GM12878 (cell line): ENCODE data around the gene CHURC1. TPM values are rescaled to one million over a fixed set of nuclear protein-coding genes. Genes with fewer than 3 reads are reported as not detected.

ENCODE experiments used
- ATAC-seq: fragments of 200-7000 bp; cut with Tn5 transposase; 3 replicates; pipeline ENCODE4 v1.9.1; 2020; ENCODE audit warnings: mild to moderate bottlenecking, moderate library complexity
- BruUV-seq: library from RNA; stranded (reverse); fragments of 400-500 nt; replicated peaks from 2 replicates; lab custom pipeline; 2021; lab: Mats Ljungman, UMichigan
- CTCF ChIA-PET: fragments of 300-600 bp; sonication (Branson Sonifier 250); formaldehyde crosslinking; extraction: SDS; loops from one replicate; lab custom pipeline; 2021; ENCODE audit warnings: inconsistent platforms; lab: Yijun Ruan, JAX
- POLR2A ChIA-PET: fragments of 350-600 bp; formaldehyde crosslinking; extraction: SDS; loops from one replicate; lab custom pipeline; 2021; ENCODE audit warnings: inconsistent platforms; lab: Charles Lee
- RAD21 ChIA-PET: fragments of 300-600 bp; sonication (Branson Sonifier 250); formaldehyde crosslinking; loops from one replicate; lab custom pipeline; 2023; ENCODE audit warnings: antibody characterized with exemption; ENCODE audit not compliant: unreplicated experiment; lab: Charles Lee
- SMC1A ChIA-PET: fragments of 300-600 bp; sonication (Branson Sonifier 250); formaldehyde crosslinking; loops from one replicate; lab custom pipeline; 2023; ENCODE audit not compliant: unreplicated experiment, uncharacterized antibody; lab: Charles Lee
- DNase-seq: peaks from one replicate; pipeline ENCODE4 v3.0.0-alpha.2; 2011; ENCODE audit warnings: low read depth, low spot score
- FAIRE-seq: peaks from 3 replicates; lab custom pipeline; 2011; peaks lifted over from hg19 to GRCh38; lab: Jason Lieb, UNC
- H2AFZ ChIP-seq: 2 replicates; pipeline ENCODE4 v1.6.0; 2011; ENCODE audit warnings: low read depth, low read length, control low read depth; ENCODE audit not compliant: control insufficient read depth
- H3K27ac ChIP-seq: 2 replicates; pipeline ENCODE4 v1.5.1; 2011; ENCODE audit warnings: control low read depth; ENCODE audit not compliant: control insufficient read depth, insufficient read depth
- H3K27me3 ChIP-seq, 2 experiments: replicated peaks in 1 of 2; 2 replicates each; pipeline versions ENCODE4 v1.6.0 to v1.6.1; 2011; ENCODE audit warnings: low read length in 1 of 2; ENCODE audit not compliant: control insufficient read depth in 2 of 2, insufficient read depth in 2 of 2
- H3K36me3 ChIP-seq, 2 experiments: 2 replicates each; pipeline ENCODE4 v1.5.1; 2011; ENCODE audit warnings: low read length in 1 of 2; ENCODE audit not compliant: control insufficient read depth in 2 of 2, insufficient read depth in 2 of 2
- H3K4me1 ChIP-seq: 2 replicates; pipeline ENCODE4 v1.6.1; 2011; ENCODE audit warnings: mild to moderate bottlenecking, low read length, moderate library complexity, mixed read lengths; ENCODE audit not compliant: control insufficient read depth, insufficient read depth
- H3K4me2 ChIP-seq: 2 replicates; pipeline ENCODE4 v1.6.0; 2011; ENCODE audit warnings: control low read depth; ENCODE audit not compliant: control insufficient read depth, insufficient read depth
- H3K4me3 ChIP-seq: fragments of 200-600 bp; sonication (generic); 2 replicates; pipeline ENCODE4 v1.5.1; 2016
- H3K79me2 ChIP-seq: 2 replicates; pipeline ENCODE4 v1.6.0; 2011; ENCODE audit warnings: low read length; ENCODE audit not compliant: control insufficient read depth, insufficient read depth
- H3K9ac ChIP-seq: 2 replicates; pipeline ENCODE4 v1.8.0; 2011; ENCODE audit warnings: low read length, control low read depth, mixed read lengths; ENCODE audit not compliant: control insufficient read depth, insufficient read depth
- H3K9me3 ChIP-seq: replicated peaks from 3 replicates; pipeline ENCODE4 v1.5.1; 2011; ENCODE audit warnings: mild to moderate bottlenecking, low read length; ENCODE audit not compliant: control insufficient read depth, insufficient read depth
- H4K20me1 ChIP-seq: 2 replicates; pipeline ENCODE4 v1.6.0; 2011; ENCODE audit not compliant: control insufficient read depth, insufficient read depth
- ATF7 ChIP-seq: fragments of 450-650 bp; IDR thresholded peaks from 2 replicates; pipeline ENCODE4 v1.6.1; 2016; ENCODE audit warnings: low read depth, mild to moderate bottlenecking
- BACH1 ChIP-seq: fragments of 450-650 bp; IDR thresholded peaks from 2 replicates; pipeline ENCODE4 v1.6.1; 2017; ENCODE audit warnings: mild to moderate bottlenecking, borderline replicate concordance
- BRCA1 ChIP-seq: IDR thresholded peaks from 2 replicates; pipeline ENCODE4 v1.6.1; 2011; ENCODE audit warnings: low read depth, low read length, improper control_type of control experiment
- CHD2 ChIP-seq: IDR thresholded peaks from 2 replicates; pipeline ENCODE4 v1.6.1; 2011; ENCODE audit warnings: low read depth, low read length, improper control_type of control experiment, borderline replicate concordance
- EGR1 ChIP-seq, 2 experiments: IDR thresholded peaks; 1 replicate in 1 of 2; 2 replicates in 1 of 2; pipeline ENCODE4 v1.6.1; 2011 to 2012; ENCODE audit warnings: low read depth in 2 of 2, low read length in 2 of 2, borderline replicate concordance in 1 of 2, mild to moderate bottlenecking in 1 of 2, moderate library complexity in 1 of 2
- GATAD2B ChIP-seq: fragments of 450-650 bp; conservative IDR thresholded peaks from 2 replicates; pipeline ENCODE4 v1.6.1; 2017; ENCODE audit warnings: low read depth, mild to moderate bottlenecking, moderate library complexity
- HDAC6 ChIP-seq: fragments of 200-600 bp; sonication (generic); IDR thresholded peaks from one replicate; pipeline ENCODE4 v1.8.0; 2017; ENCODE audit warnings: antibody characterized with exemption; ENCODE audit not compliant: unreplicated experiment
- KAT2A ChIP-seq: conservative IDR thresholded peaks from 2 replicates; pipeline ENCODE4 v1.6.1; 2011; ENCODE audit warnings: low read depth, low read length; ENCODE audit not compliant: control insufficient read depth
- MTA2 ChIP-seq: fragments of 450-650 bp; IDR thresholded peaks from 2 replicates; pipeline ENCODE4 v1.6.1; 2016; ENCODE audit warnings: low read depth, mild to moderate bottlenecking, moderate library complexity
- MYB ChIP-seq: fragments of 150-350 bp; IDR thresholded peaks from 2 replicates; pipeline ENCODE4 v1.6.1; 2014; ENCODE audit warnings: mild to moderate bottlenecking, low read depth, low read length, borderline replicate concordance
- NR2C2 ChIP-seq: IDR thresholded peaks from 2 replicates; pipeline ENCODE4 v1.6.1; 2011; ENCODE audit warnings: borderline replicate concordance, low read depth; ENCODE audit not compliant: control insufficient read depth, insufficient read length
- PAX8 ChIP-seq: fragments of 450-650 bp; IDR thresholded peaks from 2 replicates; pipeline ENCODE4 v1.6.1; 2017; ENCODE audit warnings: mild to moderate bottlenecking, moderate library complexity
- PBX3 ChIP-seq: IDR thresholded peaks from 2 replicates; pipeline ENCODE4 v1.6.1; 2011; ENCODE audit warnings: mild to moderate bottlenecking, low read depth, low read length, moderate library complexity; ENCODE audit not compliant: insufficient replicate concordance
- PKNOX1 ChIP-seq: fragments of 450-650 bp; IDR thresholded peaks from 2 replicates; pipeline ENCODE4 v1.6.1; 2016; ENCODE audit warnings: mild to moderate bottlenecking
- POU2F2 ChIP-seq: IDR thresholded peaks from 3 replicates; pipeline ENCODE4 v1.6.1; 2011; ENCODE audit warnings: low read depth, mild to moderate bottlenecking, low read length, borderline replicate concordance
- RAD21 ChIP-seq: IDR thresholded peaks from 2 replicates; pipeline ENCODE4 v1.6.1; 2011; ENCODE audit warnings: mild to moderate bottlenecking, low read depth, low read length, moderate library complexity; ENCODE audit not compliant: insufficient read depth
- SPI1 ChIP-seq: IDR thresholded peaks from 2 replicates; pipeline ENCODE4 v1.6.1; 2011; ENCODE audit warnings: low read depth, mild to moderate bottlenecking, low read length, moderate library complexity, borderline replicate concordance; ENCODE audit not compliant: insufficient read depth
- SREBF2 ChIP-seq: IDR thresholded peaks from 2 replicates; pipeline ENCODE4 v1.6.1; 2012; ENCODE audit warnings: mild to moderate bottlenecking, low read length
- SRF ChIP-seq, 2 experiments: IDR thresholded peaks; 2 replicates each; pipeline ENCODE4 v1.6.1; 2011; ENCODE audit warnings: low read depth in 2 of 2, low read length in 2 of 2, mild to moderate bottlenecking in 1 of 2, moderate library complexity in 1 of 2
- ZBED1 ChIP-seq: IDR thresholded peaks from 2 replicates; pipeline ENCODE4 v1.6.1; 2016; ENCODE audit warnings: borderline replicate concordance
- ZZZ3 ChIP-seq: IDR thresholded peaks from 2 replicates; pipeline ENCODE4 v1.6.1; 2011; ENCODE audit warnings: low read depth; ENCODE audit not compliant: control insufficient read depth, insufficient read length
- WGBS: methylation state at CpG from one replicate; pipeline ENCODE4 v1.1.6; 2016; ENCODE audit warnings: low lambda C conversion rate; ENCODE audit not compliant: insufficient replicate concordance, insufficient coverage; ENCODE audit errors: missing lambda C conversion rate; 5-methylcytosine and 5-hydroxymethylcytosine counted together
- in situ Hi-C: fragments of 300-500 bp; cut with MboI; formaldehyde crosslinking; loops from 9 replicates; pipeline ENCODE4 v1.14.3; 2018; ENCODE audit warnings: mixed read lengths
- intact Hi-C: fragments of 100-400 bp; cut with micrococcal nuclease; formaldehyde crosslinking; loops from one replicate; pipeline ENCODE4 v1.14.2; 2022; ENCODE audit not compliant: unreplicated experiment
- polyA plus RNA-seq, 11 experiments: library from polyadenylated mRNA; depleted of rRNA in 4 of 11; unstranded in 6 of 11; stranded (reverse) in 5 of 11; fragments of >200 nt; fragmentation: Nextera tagmentation in 4 of 11; fragmentation: Illumina TruSeq in 1 of 11; extraction: Ambion mirVana in 4 of 11; extraction: Trizol in 1 of 11; gene quantifications; 1 replicate in 1 of 11; 2 replicates in 10 of 11; pipeline versions ENCODE4 v1.2.1 to v1.2.3, GENCODE V29; 2011 to 2016; ENCODE audit warnings: inconsistent platforms in 2 of 11, missing spikeins in 2 of 11, low read depth in 1 of 11
- total RNA-seq, 4 experiments: library from RNA; depleted of rRNA in 3 of 4; stranded (reverse); fragments of >200 nt in 3 of 4; fragmentation: Illumina TruSeq in 1 of 4; extraction: Trizol in 1 of 4; gene quantifications; 2 replicates each; pipeline versions ENCODE4 v1.2.1 to v1.2.3, GENCODE V29; 2013 to 2021

CHURC1 gene
- total and polyA plus RNA-seq, 10 of the 15 experiments (the other 5 are each of a cell fraction or from before 2014, with no cell fraction given), result 41.0 to 421 (median 140) TPM

- H3K36me3 ChIP-seq, result no peaks in the 10 kb centered on the region
- no peak for DNase-seq
- peak within 1 kb of the TSS; percentile 59 for H3K4me3 ChIP-seq
- no peaks in the 10 kb centered on the region for H3K9me3 ChIP-seq
- SMC1A ChIA-PET, result interaction anchor here (1.4 to 2.3 kb wide), 2 partner anchors 15 to 56 kb away, joined by 3 to 7 read pairs; no protein-coding TSS in a partner anchor
- no TSS peak for BruUV-seq
- H2AFZ ChIP-seq, result peak within 1 kb of the TSS; percentile 33; the same call in 1 of the 2 replicates
- peak within 1 kb of the TSS; percentile 89 for H3K4me2 ChIP-seq
- peaks cover 7 to 20% of the 10 kb centered on the region in 2 experiments for H3K27me3 ChIP-seq
- in situ Hi-C loops, result loop anchor here (25.0 kb wide), 1 partner anchor 517 kb away; no protein-coding TSS in a partner anchor
- peak; percentile 36 for TF ChIP-seq PBX3
- TF ChIP-seq POU2F2, result no peak
- no peak for TF ChIP-seq PAX8
- TF ChIP-seq MTA2, result no peak
- TF ChIP-seq MYB, result no peak
- TF ChIP-seq PKNOX1, result peak; percentile 32; the same call in 1 of the 2 replicates
- TF ChIP-seq SREBF2, result no peak
- no peak for TF ChIP-seq KAT2A
- TF ChIP-seq ATF7, result no peak
- TF ChIP-seq NR2C2, result no peak
- TF ChIP-seq EGR1 (IDR thresholded peaks at IDR 0.05; ENCODE audit: borderline replicate concordance in 1 of 2, low read depth in 2 of 2, low read length in 2 of 2), result peak in 1 of 2 experiments; percentile 82; a peak in 2 of 3 replicates
- TF ChIP-seq SRF (IDR thresholded peaks at IDR 0.05; ENCODE audit: low read depth in 2 of 2, low read length in 2 of 2), result no peak
- TF ChIP-seq ZBED1, result no peak
- TF ChIP-seq BACH1, result no peak
- no peak for TF ChIP-seq SPI1
- no peak for TF ChIP-seq CHD2
- no peak for TF ChIP-seq ZZZ3
- TF ChIP-seq BRCA1, result no peak
- TF ChIP-seq HDAC6, result peak; percentile 68
- TF ChIP-seq GATAD2B, result no peak
- no peak for TF ChIP-seq RAD21
- H3K9ac ChIP-seq, result no peak within 1 kb of the TSS; the same call in 1 of the 2 replicates
- no peaks in the 10 kb centered on the region for H3K79me2 ChIP-seq
- CTCF ChIA-PET, result interaction anchor here (2.1 to 6.7 kb wide), 3 partner anchors 8 to 56 kb away, joined by 5 to 75 read pairs (median 22); no protein-coding TSS in a partner anchor
- intact Hi-C loops, result no loop called here
- no peaks in the 10 kb centered on the region for H4K20me1 ChIP-seq
- H3K4me1 ChIP-seq, result no peaks in the 10 kb centered on the region
- under 1% methylated on average over 41 of the region's 61 CpGs for WGBS
- POLR2A ChIA-PET, result no interaction called here
- RAD21 ChIA-PET, result interaction anchor here (1.3 kb wide), 1 partner anchor 12 kb away, joined by 3 read pairs; no protein-coding TSS in a partner anchor
- H3K27ac ChIP-seq, result no peak within 1 kb of the TSS
- FAIRE-seq, result no peak
- peak; percentile 81 for ATAC-seq
These were observed 34.5 kb upstream of the CHURC1 start, which contains the start of gene SPTB for GRCh38 chr14:64879635-64880220. TSS of gene SPTB (minus strand) at chr14:64879907. CDS start at chr14:64823094, 56,813 bp downstream.
